ENCODE measurements around the gene ANGPTL7. TPM values are rescaled to one million over a fixed set of nuclear protein-coding genes. Genes with fewer than 3 reads are reported as not detected.

ANGPTL7 gene
- total RNA-seq, 4 donors from 2014 or later: 2.9 to 11.9 (median 6.2) TPM; not detected in 1

GRCh38 chr1:11227106-11228077, 38.2 kb downstream of the ANGPTL7 start:
- TF ChIP-seq CTCF (IDR thresholded peaks at IDR 0.05; ENCODE audit: low read depth): no peak

GRCh38 chr1:11229203-11229602, 40.0 kb downstream of the ANGPTL7 start:
- TF ChIP-seq CTCF (IDR thresholded peaks at IDR 0.05; ENCODE audit: low read depth): no peak

- TF ChIP-seq CTCF (IDR thresholded peaks at IDR 0.05; ENCODE audit: low read depth): no peak
These were observed 44.1 kb downstream of the ANGPTL7 start for GRCh38 chr1:11233208-11233607.

- TF ChIP-seq CTCF (IDR thresholded peaks at IDR 0.05; ENCODE audit: low read depth): no peak
These were observed 48.2 kb downstream of the ANGPTL7 start for GRCh38 chr1:11237356-11237755.

- no peak for TF ChIP-seq CTCF (IDR thresholded peaks at IDR 0.05; ENCODE audit: low read depth)
These were observed 49.2 kb downstream of the ANGPTL7 start for GRCh38 chr1:11238311-11238710.

GRCh38 chr1:11245248-11245647, 56.1 kb downstream of the ANGPTL7 start:
- no peak for TF ChIP-seq CTCF (IDR thresholded peaks at IDR 0.05; ENCODE audit: low read depth)

Small RNAs within 50 kb of the gene (small RNA-seq; reads per million reads assigned to genes)
- not detected for gene RNU6-291P
- gene RNU6-537P: not detected
- not detected for gene RPL39P6

Other genes starting within 250 kb of the ANGPTL7 start
- 100 to 1,000 TPM; 103 to 169 (median 123) TPM for gene TARDBP, start 176.7 kb upstream of the ANGPTL7 start, total RNA-seq
- gene MASP2, start 142.1 kb upstream of the ANGPTL7 start, total RNA-seq: not detected
- gene SRM, start 129.3 kb upstream of the ANGPTL7 start, total RNA-seq: 10 to 100 TPM; 21.2 to 45.2 (median 30.4) TPM
- gene EXOSC10, start 89.5 kb upstream of the ANGPTL7 start, total RNA-seq: 10 to 100 TPM; 56.1 to 63.4 (median 59.5) TPM
- gene MTOR, start 73.2 kb downstream of the ANGPTL7 start, total RNA-seq: 10 to 100 TPM; 36.2 to 54.1 (median 40.1) TPM
- 10 to 100 TPM in 2 of 4 donors, 1 to 10 TPM in 2; 7.0 to 15.4 (median 11.0) TPM for gene UBIAD1, start 83.8 kb downstream of the ANGPTL7 start, total RNA-seq